ENCODE measurements around the gene RAPGEF2.
A peak's percentile ranks its signal among the peaks of the same experiment; 100 is the strongest.
"Not testable (repeated sequence)": the region's sequence is repeated elsewhere in the genome, so short reads cannot be mapped to it uniquely, and the experiment has no call there.

The RAPGEF2 gene

DNA sequence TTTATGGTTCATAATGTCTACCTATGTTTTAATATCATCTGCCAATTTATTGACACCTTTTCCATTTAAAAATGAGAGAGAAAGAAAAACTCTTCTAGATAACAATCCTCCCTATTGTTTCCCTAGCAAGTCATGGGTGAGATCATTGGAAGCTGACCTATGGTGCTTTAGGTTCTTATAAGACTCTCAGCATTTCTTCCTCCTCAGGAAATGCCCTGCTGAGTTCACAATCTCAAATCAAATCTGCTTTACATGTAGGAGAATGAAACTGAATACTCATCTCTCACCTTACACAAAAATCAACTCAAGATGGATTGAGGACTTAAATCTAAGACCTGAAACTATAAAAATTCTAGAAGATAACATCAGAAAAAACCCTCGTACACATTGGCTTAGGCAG is 267.4 kb downstream of the RAPGEF2 start:
- Histone ChIP-seq H3K4me1 (ENCODE audit: control insufficient read depth, insufficient read depth, low read length) (no peaks in the 10 kb centered on the region), H3K9me3 (ENCODE audit: control insufficient read depth, insufficient read depth, low read length) (no peaks in the 10 kb centered on the region), H3K4me3 (ENCODE audit: low read length) (no peak overlapping the region), H3K27ac (ENCODE audit: low read length) (no peak overlapping the region), H3K36me3 (ENCODE audit: control insufficient read depth, insufficient read depth, low read length) (no peaks in the 10 kb centered on the region), H3K27me3 (ENCODE audit: control insufficient read depth, insufficient read depth, low read length) (no peaks in the 10 kb centered on the region)
- no peak for DNase-seq (ENCODE audit: low read depth, low spot score)
- WGBS (ENCODE audit: insufficient coverage, insufficient read length) = no CpG with 5 or more reads among the region's 1 CpG

DNA sequence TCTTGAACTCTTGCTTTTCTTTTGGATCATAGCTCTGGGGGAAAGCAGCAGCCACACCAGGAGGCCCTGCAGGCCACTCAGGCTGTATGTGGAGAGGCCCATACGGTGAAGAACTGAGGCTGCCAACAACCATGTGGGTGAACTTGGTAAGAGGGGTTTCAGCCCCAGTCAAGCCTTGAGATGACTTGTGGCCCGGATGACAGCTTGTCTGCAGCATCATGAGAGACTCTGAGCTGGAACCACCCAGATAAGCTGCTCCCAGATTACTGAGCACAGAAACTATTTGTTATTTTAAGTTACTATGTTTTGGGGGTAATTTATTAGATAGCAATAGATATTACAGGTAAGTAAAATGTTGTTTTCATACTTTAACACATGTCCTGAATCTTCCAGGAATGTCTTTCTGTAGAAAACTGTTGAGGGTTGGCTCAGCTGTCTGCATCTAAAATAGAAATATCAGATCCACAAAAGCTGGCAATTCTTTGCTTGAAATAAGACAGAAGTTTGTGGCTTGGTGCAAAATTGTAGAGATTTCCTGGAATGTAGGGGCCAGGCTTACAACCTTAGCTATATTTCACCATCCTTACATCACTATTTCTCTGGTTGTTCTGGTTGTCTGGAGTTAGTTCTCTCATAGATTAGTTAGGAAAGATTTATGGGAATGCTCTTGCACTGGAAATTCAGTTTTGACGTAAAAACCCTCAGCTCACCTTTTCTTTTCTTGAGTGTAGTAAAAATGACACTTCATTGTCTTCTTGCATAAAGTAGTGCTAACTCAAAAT is 272.1 kb downstream of the RAPGEF2 start:
- Histone ChIP-seq H3K4me1 (ENCODE audit: control insufficient read depth, insufficient read depth, low read length) (no peaks in the 10 kb centered on the region; the same call in 1 of the 2 replicates), H3K27me3 (ENCODE audit: control insufficient read depth, insufficient read depth, low read length) (peaks cover 1% of the 10 kb centered on the region; the same call in 1 of the 2 replicates), H3K27ac (ENCODE audit: low read length) (no peak overlapping the region), H3K4me3 (ENCODE audit: low read length) (no peak overlapping the region), H3K9me3 (ENCODE audit: control insufficient read depth, insufficient read depth, low read length) (no peaks in the 10 kb centered on the region), H3K36me3 (ENCODE audit: control insufficient read depth, insufficient read depth, low read length) (no peaks in the 10 kb centered on the region)
- no CpG with 5 or more reads among the region's 3 CpGs for WGBS (ENCODE audit: insufficient coverage, insufficient read length)
- no peak for DNase-seq (ENCODE audit: low read depth, low spot score)

DNA sequence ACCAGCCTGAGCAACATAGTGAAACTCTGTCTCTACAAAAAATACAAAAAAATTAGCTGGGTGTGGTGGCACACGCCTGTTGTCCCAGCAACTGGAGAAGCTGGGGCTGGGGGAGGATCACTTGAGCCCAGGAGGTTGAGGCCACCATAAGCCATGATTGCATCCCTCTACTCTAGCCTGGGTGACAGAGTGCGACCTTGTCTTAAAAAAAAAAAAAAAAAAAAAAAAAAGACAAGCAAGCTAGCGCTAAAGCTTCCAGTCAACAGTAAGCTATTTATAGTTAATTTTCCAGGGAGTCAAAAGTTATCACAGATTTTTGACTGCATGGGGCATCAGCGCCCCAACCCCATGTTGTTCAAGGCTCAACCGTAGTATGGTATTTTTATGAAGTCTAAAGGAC is 273.4 kb downstream of the RAPGEF2 start:
- no peak overlapping the region for H3K4me3 ChIP-seq (ENCODE audit: low read length)
- H3K27ac ChIP-seq (ENCODE audit: low read length) = no peak overlapping the region
- H3K9me3 ChIP-seq (ENCODE audit: control insufficient read depth, insufficient read depth, low read length) = no peaks in the 10 kb centered on the region
- no CpG with 5 or more reads among the region's 5 CpGs for WGBS (ENCODE audit: insufficient coverage, insufficient read length)
- no peaks in the 10 kb centered on the region; the same call in 1 of the 2 replicates for H3K4me1 ChIP-seq (ENCODE audit: control insufficient read depth, insufficient read depth, low read length)
- no peaks in the 10 kb centered on the region for H3K36me3 ChIP-seq (ENCODE audit: control insufficient read depth, insufficient read depth, low read length)
- peaks cover 8% of the 10 kb centered on the region for H3K27me3 ChIP-seq (ENCODE audit: control insufficient read depth, insufficient read depth, low read length)
- DNase-seq (ENCODE audit: low read depth, low spot score) = no peak

DNA sequence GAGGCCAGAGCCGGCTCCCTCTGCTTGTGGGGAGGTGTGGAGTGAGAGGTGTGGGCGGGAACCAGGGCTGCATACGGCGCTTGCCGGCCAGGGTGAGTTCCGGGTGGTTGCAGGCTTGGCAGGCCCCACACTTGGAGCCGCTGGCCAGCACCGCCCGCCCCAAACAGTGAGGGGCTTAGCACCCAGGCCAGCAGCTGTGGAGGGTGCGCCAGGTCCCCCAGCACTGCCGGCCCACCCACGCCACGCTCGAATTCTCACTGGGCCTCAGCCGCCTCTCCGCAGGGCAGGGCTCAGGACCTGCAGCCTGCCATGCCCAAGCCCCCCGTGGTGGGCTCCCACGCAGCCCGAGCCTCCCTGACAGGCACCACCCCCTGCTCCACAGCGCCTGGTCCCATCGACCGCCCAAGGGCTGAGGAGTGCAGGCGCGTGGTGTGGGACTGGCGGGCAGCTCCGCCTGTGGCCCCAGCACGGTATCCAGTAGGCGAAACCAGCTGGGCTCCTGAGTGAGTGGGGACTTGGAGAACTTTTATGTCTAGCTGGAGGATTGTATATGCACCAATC is 275.3 kb downstream of the RAPGEF2 start:
- no peaks in the 10 kb centered on the region for H3K9me3 ChIP-seq (ENCODE audit: control insufficient read depth, insufficient read depth, low read length)
- H3K4me3 ChIP-seq (ENCODE audit: low read length) = no peak overlapping the region
- peaks cover 14% of the 10 kb centered on the region for H3K27me3 ChIP-seq (ENCODE audit: control insufficient read depth, insufficient read depth, low read length)
- WGBS (ENCODE audit: insufficient coverage, insufficient read length) = no CpG with 5 or more reads among the region's 28 CpGs
- H3K27ac ChIP-seq (ENCODE audit: low read length) = no peak overlapping the region
- no peak for DNase-seq (ENCODE audit: low read depth, low spot score)
- H3K4me1 ChIP-seq (ENCODE audit: control insufficient read depth, insufficient read depth, low read length) = peaks cover 2% of the 10 kb centered on the region
- H3K36me3 ChIP-seq (ENCODE audit: control insufficient read depth, insufficient read depth, low read length) = no peaks in the 10 kb centered on the region

DNA sequence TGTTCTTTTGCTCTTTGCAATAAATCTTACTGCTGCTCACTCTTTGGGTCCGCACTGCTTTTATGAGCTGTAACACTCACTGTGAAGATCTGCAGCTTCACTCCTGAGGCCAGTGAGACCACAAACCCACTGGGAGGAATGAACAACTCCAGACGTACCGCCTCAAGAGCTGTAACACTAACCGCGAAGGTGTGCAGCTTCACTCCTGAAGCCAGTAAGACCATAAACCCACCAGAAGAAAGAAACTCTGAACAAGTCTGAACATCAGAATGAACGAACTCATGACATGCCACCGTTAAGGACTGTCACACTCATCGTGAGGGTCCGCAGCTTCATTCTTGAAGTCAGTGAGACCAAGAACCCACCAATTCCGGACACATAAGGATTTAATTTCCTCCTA is 276.2 kb downstream of the RAPGEF2 start:
- peaks cover 14% of the 10 kb centered on the region for H3K27me3 ChIP-seq (ENCODE audit: control insufficient read depth, insufficient read depth, low read length)
- WGBS (ENCODE audit: insufficient coverage, insufficient read length) = no CpG with 5 or more reads among the region's 10 CpGs
- H3K9me3 ChIP-seq (ENCODE audit: control insufficient read depth, insufficient read depth, low read length); H3K4me1 ChIP-seq (ENCODE audit: control insufficient read depth, insufficient read depth, low read length); H3K27ac ChIP-seq (ENCODE audit: low read length); DNase-seq (ENCODE audit: low read depth, low spot score); H3K4me3 ChIP-seq (ENCODE audit: low read length); H3K36me3 ChIP-seq (ENCODE audit: control insufficient read depth, insufficient read depth, low read length): not testable (repeated sequence)

DNA sequence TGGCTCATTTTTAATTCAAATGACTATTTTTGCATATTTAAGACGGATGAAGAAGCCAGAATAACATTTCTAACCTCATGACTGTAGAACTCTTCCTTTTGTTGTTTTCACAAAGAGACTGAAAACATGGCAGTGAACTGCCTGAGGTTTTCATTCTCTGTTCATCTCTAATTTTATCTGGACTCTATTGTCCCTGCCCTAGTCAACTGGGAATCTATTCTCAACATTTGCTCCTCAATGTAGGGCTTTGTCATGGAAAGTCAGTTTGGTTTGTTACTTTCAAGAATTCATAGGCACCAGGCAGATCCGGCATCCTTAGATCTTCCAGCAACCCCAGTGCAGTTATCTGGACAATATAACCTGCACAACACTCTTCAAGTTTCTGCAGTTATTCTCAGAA is 277.0 kb downstream of the RAPGEF2 start:
- no peak for DNase-seq (ENCODE audit: low read depth, low spot score)
- H3K36me3 ChIP-seq (ENCODE audit: control insufficient read depth, insufficient read depth, low read length) = no peaks in the 10 kb centered on the region
- no peak overlapping the region for H3K27ac ChIP-seq (ENCODE audit: low read length)
- H3K4me1 ChIP-seq (ENCODE audit: control insufficient read depth, insufficient read depth, low read length) = peaks cover 2% of the 10 kb centered on the region
- H3K9me3 ChIP-seq (ENCODE audit: control insufficient read depth, insufficient read depth, low read length) = no peaks in the 10 kb centered on the region
- H3K27me3 ChIP-seq (ENCODE audit: control insufficient read depth, insufficient read depth, low read length) = peaks cover 14% of the 10 kb centered on the region
- WGBS (ENCODE audit: insufficient coverage, insufficient read length) = no CpG with 5 or more reads among the region's 2 CpGs
- H3K4me3 ChIP-seq (ENCODE audit: low read length) = no peak overlapping the region

DNA sequence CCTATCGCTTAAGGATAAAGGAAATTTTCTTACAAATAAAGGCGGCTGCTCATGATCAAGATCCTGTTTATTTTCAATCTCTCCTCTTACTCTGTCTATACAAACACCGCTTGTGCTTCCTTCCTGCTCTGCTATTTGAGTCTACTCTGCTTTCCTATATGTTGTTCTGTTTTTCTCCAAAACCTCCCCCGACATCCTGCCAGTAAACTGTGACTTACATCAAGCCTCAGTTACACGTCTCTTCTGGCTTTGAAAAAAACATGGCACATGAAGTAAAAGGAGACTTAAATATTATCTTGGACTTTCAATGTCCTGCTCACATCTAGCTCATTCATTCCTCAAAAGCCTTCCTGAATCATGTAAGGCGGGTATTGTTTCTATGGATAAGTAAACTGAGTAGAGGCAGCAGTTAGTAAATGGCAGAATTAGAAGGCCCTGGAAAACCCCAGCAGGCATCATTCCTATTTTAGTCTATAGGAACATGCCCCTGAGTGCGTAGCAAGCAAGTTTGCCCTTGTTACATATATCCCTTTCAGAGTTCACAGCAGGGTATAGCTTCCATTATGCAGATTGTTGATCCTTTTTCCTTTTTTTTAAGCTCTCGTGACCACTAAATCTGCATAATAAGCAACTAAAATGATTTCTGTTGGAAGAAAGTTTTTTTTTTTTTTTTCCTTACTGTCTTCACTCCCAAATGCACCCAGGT is 280.1 kb downstream of the RAPGEF2 start:
- Histone ChIP-seq H3K9me3 (ENCODE audit: control insufficient read depth, insufficient read depth, low read length) (no peaks in the 10 kb centered on the region), H3K4me1 (ENCODE audit: control insufficient read depth, insufficient read depth, low read length) (peaks cover 2% of the 10 kb centered on the region; the same call in 1 of the 2 replicates), H3K27me3 (ENCODE audit: control insufficient read depth, insufficient read depth, low read length) (peaks cover 20% of the 10 kb centered on the region), H3K4me3 (ENCODE audit: low read length) (no peak overlapping the region), H3K27ac (ENCODE audit: low read length) (no peak overlapping the region), H3K36me3 (ENCODE audit: control insufficient read depth, insufficient read depth, low read length) (no peaks in the 10 kb centered on the region)
- DNase-seq (ENCODE audit: low read depth, low spot score) = no peak
- no CpG with 5 or more reads among the region's 8 CpGs for WGBS (ENCODE audit: insufficient coverage, insufficient read length)

DNA sequence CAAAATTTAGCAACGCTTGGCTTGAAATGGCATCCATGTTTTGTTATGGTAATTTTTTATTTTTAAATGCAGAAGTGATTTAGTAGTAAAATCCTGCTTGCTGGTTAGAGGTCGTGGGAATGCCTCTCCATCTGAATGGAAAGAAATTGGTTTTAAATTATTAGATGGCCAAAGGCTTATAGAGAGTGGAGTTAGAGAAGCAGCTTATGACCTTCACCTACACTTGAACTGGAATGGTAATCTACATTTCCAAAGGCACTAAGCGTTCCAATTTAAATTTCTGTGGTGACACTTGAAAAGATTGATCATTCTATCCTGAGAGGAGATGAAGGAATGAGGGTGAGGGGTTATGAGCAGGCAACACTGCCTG is 280.7 kb downstream of the RAPGEF2 start:
- peak; percentile 60 for DNase-seq (ENCODE audit: low read depth, low spot score)
- Histone ChIP-seq H3K9me3 (ENCODE audit: control insufficient read depth, insufficient read depth, low read length) (no peaks in the 10 kb centered on the region), H3K27ac (ENCODE audit: low read length) (no peak overlapping the region), H3K4me1 (ENCODE audit: control insufficient read depth, insufficient read depth, low read length) (peaks cover 2% of the 10 kb centered on the region; the same call in 1 of the 2 replicates), H3K36me3 (ENCODE audit: control insufficient read depth, insufficient read depth, low read length) (no peaks in the 10 kb centered on the region), H3K4me3 (ENCODE audit: low read length) (no peak overlapping the region), H3K27me3 (ENCODE audit: control insufficient read depth, insufficient read depth, low read length) (peaks cover 20% of the 10 kb centered on the region)
- no CpG with 5 or more reads among the region's 3 CpGs for WGBS (ENCODE audit: insufficient coverage, insufficient read length)

DNA sequence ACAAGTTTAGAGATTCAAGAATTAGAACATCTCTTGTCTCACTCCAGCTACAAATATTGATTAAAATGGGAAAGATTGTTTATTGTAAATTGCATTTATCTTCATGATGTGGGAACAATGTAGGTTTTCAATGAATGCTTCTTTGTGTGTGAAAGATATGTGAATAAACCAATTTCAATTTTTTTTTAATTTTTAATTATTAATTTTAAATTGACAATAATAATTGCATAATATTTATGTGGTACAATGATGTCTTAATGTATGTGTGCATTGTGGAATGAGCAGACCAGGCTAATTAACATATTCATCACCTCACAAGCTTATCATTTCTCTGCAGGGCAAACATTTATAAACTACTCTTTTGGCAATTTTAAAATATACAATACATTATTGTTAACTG is 281.1 kb downstream of the RAPGEF2 start:
- no peak for DNase-seq (ENCODE audit: low read depth, low spot score)
- H3K4me3 ChIP-seq (ENCODE audit: low read length) = no peak overlapping the region
- no peak overlapping the region for H3K27ac ChIP-seq (ENCODE audit: low read length)
- H3K4me1 ChIP-seq (ENCODE audit: control insufficient read depth, insufficient read depth, low read length) = peaks cover 2% of the 10 kb centered on the region; the same call in 1 of the 2 replicates
- H3K36me3 ChIP-seq (ENCODE audit: control insufficient read depth, insufficient read depth, low read length) = no peaks in the 10 kb centered on the region
- H3K27me3 ChIP-seq (ENCODE audit: control insufficient read depth, insufficient read depth, low read length) = peaks cover 20% of the 10 kb centered on the region
- H3K9me3 ChIP-seq (ENCODE audit: control insufficient read depth, insufficient read depth, low read length) = no peaks in the 10 kb centered on the region

DNA sequence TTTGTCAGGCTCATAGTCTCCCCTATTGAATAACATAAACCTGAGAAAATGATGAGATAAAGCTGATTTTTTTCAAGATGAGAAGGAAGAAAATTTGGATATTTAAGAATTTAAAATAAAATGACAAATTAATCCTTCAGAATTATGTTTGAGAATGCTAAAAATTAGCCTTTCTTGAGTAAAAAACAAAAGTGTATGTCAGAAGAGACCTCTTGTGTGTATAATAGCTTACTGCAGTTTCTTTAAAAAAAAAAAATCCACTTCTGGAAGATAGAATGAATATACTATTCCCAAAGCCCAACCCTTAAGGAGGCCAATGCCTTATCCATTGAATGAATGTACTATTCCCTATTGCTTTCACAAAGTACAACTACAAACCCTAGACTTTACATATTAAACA is 281.8 kb downstream of the RAPGEF2 start:
- H3K27me3 ChIP-seq (ENCODE audit: control insufficient read depth, insufficient read depth, low read length) = peaks cover 20% of the 10 kb centered on the region
- H3K27ac ChIP-seq (ENCODE audit: low read length) = no peak overlapping the region
- no peak overlapping the region for H3K4me3 ChIP-seq (ENCODE audit: low read length)
- H3K36me3 ChIP-seq (ENCODE audit: control insufficient read depth, insufficient read depth, low read length) = no peaks in the 10 kb centered on the region
- H3K4me1 ChIP-seq (ENCODE audit: control insufficient read depth, insufficient read depth, low read length) = peaks cover 2% of the 10 kb centered on the region; the same call in 1 of the 2 replicates
- no peak for DNase-seq (ENCODE audit: low read depth, low spot score)
- no peaks in the 10 kb centered on the region for H3K9me3 ChIP-seq (ENCODE audit: control insufficient read depth, insufficient read depth, low read length)

All from iPS DF 6.9 (cell line).